ENCODE results near the gene PLXNA2. TPM values are rescaled to one million over a fixed set of nuclear protein-coding genes. Genes with fewer than 3 reads are reported as not detected.

Gene PLXNA2
- total and polyA plus RNA-seq, 2 donors (not counting 1 experiment from before 2014, with no cell fraction given): 0.31 to 1.2 TPM

GRCh38 chr1:208201229-208201628 is 43.0 kb downstream of the PLXNA2 start:
- Histone ChIP-seq H3K79me2 (ENCODE audit: control insufficient read depth, insufficient read depth, low read length) (no peaks in the 10 kb centered on the region), H3K27me3 (replicated peaks in 1 of 4; ENCODE audit: control extremely low read depth in 1 of 4, control insufficient read depth in 3 of 4, insufficient read depth in 4 of 4, low read length in 3 of 4) (no peaks in the 10 kb centered on the region), H3K36me3 (replicated peaks in 1 of 2; ENCODE audit: control extremely low read depth in 1 of 2, control insufficient read depth in 1 of 2, extremely low read depth in 1 of 2, insufficient read depth in 2 of 2, low read length in 1 of 2) (no peaks in the 10 kb centered on the region), H3K4me1 (ENCODE audit: control insufficient read depth in 2 of 2, insufficient read depth in 2 of 2, low read length in 2 of 2) (no peaks in the 10 kb centered on the region), H3K9ac (ENCODE audit: low read length) (no peak overlapping the region), H4K20me1 (ENCODE audit: control insufficient read depth, insufficient read depth, low read length, poor library complexity, severe bottlenecking) (no peaks in the 10 kb centered on the region), H3K27ac (ENCODE audit: low read length in 2 of 2) (no peak overlapping the region), H2AFZ (ENCODE audit: insufficient read depth, low read depth, low read length, poor library complexity, severe bottlenecking) (no peak overlapping the region), H3K4me2 (replicated peaks; ENCODE audit: low read depth, low read length, poor library complexity, severe bottlenecking) (no peak overlapping the region), H3K4me3 (ENCODE audit: control extremely low read depth in 1 of 5, extremely low read depth in 1 of 5, insufficient read depth in 1 of 5, low read depth in 2 of 5, low read length in 4 of 5) (no peak overlapping the region), H3K9me3 (ENCODE audit: control extremely low read depth in 1 of 3, control insufficient read depth in 2 of 3, insufficient read depth in 1 of 3, low read length in 2 of 3) (no peaks in the 10 kb centered on the region)
- H3K27ac Mint-ChIP-seq: no peak overlapping the region
- ATAC-seq (ENCODE audit: low read depth) (no peak), DNase-seq (no peak)
- H3K4me1 Mint-ChIP-seq: no peaks in the 10 kb centered on the region
- TF ChIP-seq CTCF (IDR thresholded peaks at IDR 0.05): no peak
- no peak for TF ChIP-seq EZH2 (IDR thresholded peaks at IDR 0.05; ENCODE audit: borderline replicate concordance, insufficient read depth, low read depth, low read length, poor library complexity, severe bottlenecking)
- H3K27me3 Mint-ChIP-seq: no peaks in the 10 kb centered on the region
- no peak overlapping the region for H3K4me3 Mint-ChIP-seq
- POLR2A ChIA-PET: no interaction called here
- no peaks in the 10 kb centered on the region for H3K9me3 Mint-ChIP-seq (ENCODE audit: insufficient read depth)
- intact Hi-C loops (cut with micrococcal nuclease): no loop called here
- CTCF ChIA-PET: interaction anchor here (0.9 kb wide), 1 partner anchor 44 kb away, joined by 3 read pairs; no protein-coding TSS in a partner anchor
- WGBS (ENCODE audit: insufficient coverage): 80% methylated on average over 1 of the region's 4 CpGs

GRCh38 chr1:208200116-208200515 is 44.1 kb downstream of the PLXNA2 start:
- intact Hi-C loops (cut with micrococcal nuclease): no loop called here
- H3K4me3 Mint-ChIP-seq: no peak overlapping the region

More at GRCh38 chr1:208200116-208200515, 44.1 kb downstream of the PLXNA2 start:
- ATAC-seq (ENCODE audit: low read depth) (no peak), DNase-seq (no peak)
- Histone ChIP-seq H4K20me1 (ENCODE audit: control insufficient read depth, insufficient read depth, low read length, poor library complexity, severe bottlenecking) (no peaks in the 10 kb centered on the region), H3K4me1 (ENCODE audit: control insufficient read depth in 2 of 2, insufficient read depth in 2 of 2, low read length in 2 of 2) (no peaks in the 10 kb centered on the region), H3K36me3 (replicated peaks in 1 of 2; ENCODE audit: control extremely low read depth in 1 of 2, control insufficient read depth in 1 of 2, extremely low read depth in 1 of 2, insufficient read depth in 2 of 2, low read length in 1 of 2) (no peaks in the 10 kb centered on the region), H3K27me3 (replicated peaks in 1 of 4; ENCODE audit: control extremely low read depth in 1 of 4, control insufficient read depth in 3 of 4, insufficient read depth in 4 of 4, low read length in 3 of 4) (no peaks in the 10 kb centered on the region), H3K27ac (ENCODE audit: low read length in 2 of 2) (no peak overlapping the region), H3K4me2 (replicated peaks; ENCODE audit: low read depth, low read length, poor library complexity, severe bottlenecking) (no peak overlapping the region), H3K9me3 (ENCODE audit: control extremely low read depth in 1 of 3, control insufficient read depth in 2 of 3, insufficient read depth in 1 of 3, low read length in 2 of 3) (no peaks in the 10 kb centered on the region), H3K79me2 (ENCODE audit: control insufficient read depth, insufficient read depth, low read length) (no peaks in the 10 kb centered on the region), H3K9ac (ENCODE audit: low read length) (no peak overlapping the region), H3K4me3 (ENCODE audit: control extremely low read depth in 1 of 5, extremely low read depth in 1 of 5, insufficient read depth in 1 of 5, low read depth in 2 of 5, low read length in 4 of 5) (no peak overlapping the region), H2AFZ (ENCODE audit: insufficient read depth, low read depth, low read length, poor library complexity, severe bottlenecking) (no peak overlapping the region)
- CTCF ChIA-PET: interaction anchor here (0.9 kb wide), 1 partner anchor 45 kb away, joined by 3 read pairs; no protein-coding TSS in a partner anchor
- Mint-ChIP-seq H3K4me1 (no peaks in the 10 kb centered on the region), H3K27ac (no peak overlapping the region), H3K27me3 (no peaks in the 10 kb centered on the region), H3K9me3 (ENCODE audit: insufficient read depth) (no peaks in the 10 kb centered on the region)
- no peak for TF ChIP-seq CTCF (IDR thresholded peaks at IDR 0.05)
- TF ChIP-seq EZH2 (IDR thresholded peaks at IDR 0.05; ENCODE audit: borderline replicate concordance, insufficient read depth, low read depth, low read length, poor library complexity, severe bottlenecking): no peak
- POLR2A ChIA-PET: no interaction called here
- WGBS (ENCODE audit: insufficient coverage): 100% methylated on average over 1 of the region's 2 CpGs
